Kidney epithelial cell (primary cell): Measurements from ENCODE around the gene HEXA. TPM values are rescaled to one million over a fixed set of nuclear protein-coding genes. Genes with fewer than 3 reads are reported as not detected.

Experiments used
- DNase-seq: peaks from one replicate; pipeline ENCODE4 v3.0.0-alpha.2; 2010; ENCODE audit warnings: low read depth
- H3K27me3 ChIP-seq: 2 replicates; pipeline ENCODE4 v1.6.0; 2011; ENCODE audit warnings: low read length; ENCODE audit not compliant: control insufficient read depth, insufficient read depth
- H3K36me3 ChIP-seq: 2 replicates; pipeline ENCODE4 v1.5.1; 2011; ENCODE audit warnings: low read length; ENCODE audit not compliant: control insufficient read depth, insufficient read depth
- H3K4me3 ChIP-seq: 2 replicates; pipeline ENCODE4 v1.5.1; 2011; ENCODE audit warnings: low read depth, mild to moderate bottlenecking, control low read depth, low read length
- total RNA-seq: library from RNA; depleted of rRNA; stranded (reverse); fragments of >200 nt; gene quantifications from 2 replicates; pipeline ENCODE4 v1.2.3, GENCODE V29; 2015
- TF ChIP-seq, protein P1 (sequence below): IDR thresholded peaks from 2 replicates; pipeline ENCODE4 v1.5.1; 2011; ENCODE audit warnings: mild to moderate bottlenecking, moderate library complexity, low read length, control low read depth, inconsistent platforms; ENCODE audit not compliant: insufficient read depth, poor library complexity, severe bottlenecking

HEXA gene
- total RNA-seq, 1 donor from 2014 or later = 135 TPM

DNA sequence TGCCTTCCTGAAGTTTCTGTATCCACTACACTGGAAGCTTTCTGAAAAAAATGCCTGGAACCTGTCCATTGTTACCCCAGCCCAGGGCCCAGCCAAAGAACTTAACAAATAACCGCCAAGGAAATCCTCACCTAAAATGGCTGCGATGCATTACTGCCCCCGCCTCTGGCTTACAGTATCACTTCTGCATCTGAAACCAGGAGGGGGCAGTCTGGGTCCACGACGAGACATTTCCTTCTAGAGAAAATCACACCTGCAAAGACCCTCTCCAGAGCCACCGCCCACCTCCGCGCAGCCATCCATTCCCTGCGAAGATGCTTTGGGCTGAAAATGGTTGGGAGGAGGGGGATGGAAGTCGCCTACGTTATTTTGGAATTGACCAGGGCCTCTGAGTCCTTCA lies 33.4 kb downstream of the HEXA start:
- DNase-seq = no peak
- no peaks in the 10 kb centered on the region for H3K36me3 ChIP-seq
- TF ChIP-seq, protein P1, sequence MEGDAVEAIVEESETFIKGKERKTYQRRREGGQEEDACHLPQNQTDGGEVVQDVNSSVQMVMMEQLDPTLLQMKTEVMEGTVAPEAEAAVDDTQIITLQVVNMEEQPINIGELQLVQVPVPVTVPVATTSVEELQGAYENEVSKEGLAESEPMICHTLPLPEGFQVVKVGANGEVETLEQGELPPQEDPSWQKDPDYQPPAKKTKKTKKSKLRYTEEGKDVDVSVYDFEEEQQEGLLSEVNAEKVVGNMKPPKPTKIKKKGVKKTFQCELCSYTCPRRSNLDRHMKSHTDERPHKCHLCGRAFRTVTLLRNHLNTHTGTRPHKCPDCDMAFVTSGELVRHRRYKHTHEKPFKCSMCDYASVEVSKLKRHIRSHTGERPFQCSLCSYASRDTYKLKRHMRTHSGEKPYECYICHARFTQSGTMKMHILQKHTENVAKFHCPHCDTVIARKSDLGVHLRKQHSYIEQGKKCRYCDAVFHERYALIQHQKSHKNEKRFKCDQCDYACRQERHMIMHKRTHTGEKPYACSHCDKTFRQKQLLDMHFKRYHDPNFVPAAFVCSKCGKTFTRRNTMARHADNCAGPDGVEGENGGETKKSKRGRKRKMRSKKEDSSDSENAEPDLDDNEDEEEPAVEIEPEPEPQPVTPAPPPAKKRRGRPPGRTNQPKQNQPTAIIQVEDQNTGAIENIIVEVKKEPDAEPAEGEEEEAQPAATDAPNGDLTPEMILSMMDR = peak; percentile 50
- H3K4me3 ChIP-seq = no peak overlapping the region
- H3K27me3 ChIP-seq = no peaks in the 10 kb centered on the region

DNA sequence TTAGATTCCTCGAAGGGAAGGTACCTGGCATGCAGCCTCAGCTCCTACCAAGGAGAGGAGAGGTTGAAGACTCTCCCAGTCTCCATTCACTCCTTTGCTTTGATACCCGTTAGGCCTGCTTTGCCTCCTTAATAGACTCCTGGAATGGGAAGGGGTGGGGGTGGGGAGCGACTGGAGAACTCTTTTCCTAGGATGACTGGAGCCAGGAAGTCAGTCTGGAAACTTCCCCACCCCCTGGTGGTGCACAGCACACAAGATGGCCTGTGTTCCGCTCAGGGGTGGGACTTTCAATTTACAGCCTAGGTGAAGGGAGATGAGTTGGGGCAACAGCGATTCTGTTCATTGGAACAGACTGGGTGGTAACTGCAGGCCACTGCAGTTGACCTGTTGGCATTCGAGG lies 34.5 kb downstream of the HEXA start:
- Histone ChIP-seq H3K27me3 (no peaks in the 10 kb centered on the region), H3K4me3 (no peak overlapping the region), H3K36me3 (no peaks in the 10 kb centered on the region)
- DNase-seq = no peak
- TF ChIP-seq, protein P1 = no peak

DNA sequence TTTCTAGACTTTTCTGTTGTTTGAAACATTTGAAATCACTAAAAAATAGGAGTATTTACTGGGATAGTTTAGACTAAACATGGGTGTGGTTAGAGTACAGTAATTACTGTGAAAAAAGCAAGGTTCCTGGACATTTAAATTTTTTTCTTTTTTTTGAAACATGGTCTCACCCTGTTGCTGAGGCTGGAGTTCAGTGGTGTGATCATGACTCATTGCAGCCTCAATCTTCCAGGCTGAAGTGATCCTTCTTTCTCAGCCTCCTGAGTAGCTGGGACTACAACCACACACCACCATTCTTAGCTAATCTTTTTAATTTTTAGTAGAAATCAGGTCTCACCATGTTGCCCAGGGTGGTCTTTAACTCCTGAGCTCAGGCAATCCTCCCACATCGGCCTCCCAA lies 35.4 kb downstream of the HEXA start:
- H3K4me3 ChIP-seq = no peak overlapping the region
- H3K36me3 ChIP-seq = no peaks in the 10 kb centered on the region
- no peaks in the 10 kb centered on the region for H3K27me3 ChIP-seq
- TF ChIP-seq, protein P1 = no peak
- no peak for DNase-seq

DNA sequence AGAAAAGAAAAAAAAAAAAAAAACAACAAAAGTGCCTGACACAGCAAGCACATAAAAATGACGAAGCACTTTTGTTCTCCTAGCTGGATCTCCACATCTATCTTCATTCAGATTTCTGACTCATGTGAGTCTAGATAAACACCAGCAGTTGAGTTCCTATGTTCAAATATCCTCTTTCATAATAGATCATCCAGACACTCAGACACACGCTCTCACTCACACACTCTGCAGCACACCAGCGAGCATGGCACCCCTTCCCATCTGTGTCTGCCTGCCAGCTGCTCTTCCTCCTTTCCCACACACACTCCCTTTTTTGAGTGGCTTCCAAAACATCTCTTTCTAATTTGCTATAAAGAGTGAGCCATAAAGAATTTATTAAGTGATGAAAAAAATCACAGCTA lies 36.0 kb downstream of the HEXA start:
- no peaks in the 10 kb centered on the region for H3K27me3 ChIP-seq
- H3K36me3 ChIP-seq = no peaks in the 10 kb centered on the region
- no peak overlapping the region for H3K4me3 ChIP-seq
- TF ChIP-seq, protein P1 = no peak
- DNase-seq = peak; percentile 56

DNA sequence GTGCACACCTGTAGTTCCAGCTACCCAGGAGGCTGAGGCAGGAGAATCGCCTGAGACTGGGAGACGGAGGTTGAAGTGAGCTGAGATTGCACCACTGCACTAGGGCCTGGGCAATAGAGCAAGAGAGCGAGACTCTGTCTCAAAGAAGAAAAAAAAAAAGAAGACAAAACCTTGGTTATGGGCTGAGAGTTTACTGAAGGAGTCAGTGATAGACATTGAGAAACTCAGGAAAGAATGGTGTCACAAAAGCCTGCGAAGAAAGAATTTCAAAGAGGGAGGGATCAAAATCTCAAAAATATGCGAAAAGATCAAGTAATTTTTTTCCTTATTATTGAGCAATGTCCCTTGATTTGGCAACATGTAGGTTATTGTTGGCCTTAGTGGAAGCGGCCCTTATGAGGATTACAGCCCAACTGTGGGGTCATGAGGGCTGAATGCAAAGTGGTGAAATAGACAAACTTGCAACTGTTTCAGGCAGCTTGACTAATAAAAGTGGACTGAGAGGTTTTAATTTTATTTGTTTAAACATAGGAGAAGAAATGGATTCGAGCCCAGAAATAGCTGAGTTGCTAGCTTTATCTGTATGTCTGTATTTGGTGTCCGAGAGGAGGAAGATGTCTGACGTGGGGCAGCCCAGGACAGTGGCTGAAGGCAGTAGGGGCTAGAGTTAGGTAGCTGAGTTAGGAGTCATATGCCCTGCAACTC lies 37.0 kb downstream of the HEXA start:
- no peak overlapping the region for H3K4me3 ChIP-seq
- DNase-seq = no peak
- TF ChIP-seq, protein P1 = no peak

DNA sequence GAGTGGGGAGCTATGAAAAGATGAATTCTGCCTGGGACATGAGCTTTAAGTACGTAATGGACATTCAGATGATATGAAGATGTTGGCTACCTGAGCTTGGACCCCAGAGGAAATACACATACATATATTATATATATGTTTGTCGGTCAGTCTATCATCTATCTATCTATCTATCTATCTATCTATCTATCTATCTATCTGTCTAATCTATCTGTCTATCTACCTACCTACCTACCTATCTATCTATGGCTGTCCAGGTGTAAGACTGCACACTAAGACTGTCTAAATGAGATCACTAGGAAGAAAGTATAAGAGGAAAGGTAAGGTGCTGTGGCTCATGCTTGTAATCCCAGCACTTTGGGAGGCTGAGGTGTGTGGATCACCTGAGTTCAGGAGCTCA lies 37.7 kb downstream of the HEXA start:
- H3K36me3 ChIP-seq = no peaks in the 10 kb centered on the region
- no peak overlapping the region for H3K4me3 ChIP-seq
- H3K27me3 ChIP-seq = no peaks in the 10 kb centered on the region
- TF ChIP-seq, protein P1 = no peak
- DNase-seq = no peak

More for the DNA sequence above, 37.0 kb downstream of the HEXA start:
- Histone ChIP-seq H3K27me3 (no peaks in the 10 kb centered on the region), H3K36me3 (no peaks in the 10 kb centered on the region)
